ENCODE data around the gene ASB1.

ASB1 gene

DNA sequence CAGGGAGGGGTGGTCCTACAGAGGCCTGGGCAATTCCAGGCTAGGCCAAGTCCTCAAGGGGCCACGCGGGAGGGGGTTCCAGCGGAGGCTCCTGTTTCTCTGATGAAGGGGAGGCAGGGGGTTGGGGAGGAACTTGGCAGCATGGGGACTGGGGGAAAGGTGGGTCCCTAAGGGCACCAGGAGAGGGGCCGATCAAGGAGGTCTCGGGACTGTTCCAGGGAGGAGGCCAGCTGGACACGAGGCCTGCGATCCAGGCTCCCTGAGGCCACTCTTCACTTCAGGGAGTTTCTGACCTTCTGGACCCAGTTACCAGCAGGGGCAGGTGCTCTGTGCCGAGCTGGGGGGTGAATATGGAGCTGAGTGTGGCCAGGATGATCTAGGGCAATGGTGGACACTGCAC, 71.5 kb downstream of the ASB1 start:
- DNase-seq: no peak

DNA sequence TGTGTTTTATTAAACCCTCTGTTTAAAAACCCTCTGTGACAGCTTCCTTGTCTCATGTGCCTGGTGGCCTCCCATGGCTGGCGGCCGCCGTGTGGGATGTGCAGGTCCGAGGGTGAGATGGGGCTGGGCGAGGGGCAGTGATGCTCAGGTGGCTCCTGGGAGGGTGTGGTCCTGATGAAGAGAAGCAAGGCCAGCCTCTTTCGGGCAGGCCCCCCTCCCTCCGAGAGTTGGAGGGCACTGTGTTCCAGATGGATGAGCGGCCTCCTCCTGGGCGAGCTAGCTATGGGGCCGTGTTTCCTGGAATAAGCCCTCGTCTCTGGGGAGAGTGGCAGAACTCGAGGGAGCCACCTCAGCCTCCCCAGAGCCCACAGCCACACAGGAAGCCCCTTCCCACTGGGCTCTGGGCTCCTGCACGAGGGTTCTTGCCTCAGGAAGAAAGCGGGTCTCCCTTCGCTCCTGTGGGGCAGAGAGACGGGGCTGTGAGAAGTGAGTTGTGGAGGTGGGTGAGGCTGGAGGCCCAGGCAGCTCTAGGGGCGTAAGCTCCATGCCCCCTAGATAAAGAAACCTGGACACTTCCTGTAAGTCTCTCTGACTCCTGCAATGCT, 72.1 kb downstream of the ASB1 start:
- no peak for DNase-seq

DNA sequence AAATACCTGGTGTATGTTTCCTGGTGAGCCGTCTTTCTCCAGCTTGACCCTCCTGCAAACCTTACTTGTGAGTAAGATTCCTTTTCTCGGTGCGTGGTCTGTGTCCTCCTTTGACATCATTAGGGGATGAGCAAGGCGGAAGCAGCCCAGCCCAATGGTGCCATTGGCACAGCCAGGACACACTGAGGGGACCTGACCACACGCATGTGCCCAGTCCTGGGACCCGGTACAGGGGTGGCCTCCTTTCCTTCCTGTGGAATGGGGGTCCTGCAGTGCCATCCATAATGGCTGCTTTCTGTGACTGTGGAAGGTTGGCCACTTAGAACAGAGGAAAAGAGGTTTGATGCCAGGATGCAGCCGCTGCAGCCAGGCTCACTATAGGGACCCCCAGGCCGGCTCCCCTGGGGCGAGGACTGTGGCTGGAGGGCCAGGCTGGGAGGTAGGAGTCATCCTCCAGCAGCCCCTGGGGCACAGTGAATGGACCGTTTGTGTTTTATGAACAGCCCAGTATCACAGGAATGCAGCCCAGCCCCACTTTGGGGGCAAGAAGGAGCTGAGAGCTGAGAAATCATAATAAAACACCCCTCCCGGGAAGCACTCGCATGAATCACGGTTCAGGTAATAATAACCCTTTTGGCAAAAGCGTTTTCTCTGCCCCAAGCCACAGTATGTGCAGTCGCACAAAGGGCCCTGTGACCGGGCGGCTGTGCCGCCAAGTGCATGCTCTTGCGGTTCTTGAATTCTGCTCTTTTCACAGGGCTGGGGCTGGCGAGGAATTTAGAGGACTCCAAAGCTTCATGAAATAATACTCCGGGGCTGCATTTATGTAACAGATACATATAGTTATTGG, 73.2 kb downstream of the ASB1 start:
- no peak for DNase-seq

DNA sequence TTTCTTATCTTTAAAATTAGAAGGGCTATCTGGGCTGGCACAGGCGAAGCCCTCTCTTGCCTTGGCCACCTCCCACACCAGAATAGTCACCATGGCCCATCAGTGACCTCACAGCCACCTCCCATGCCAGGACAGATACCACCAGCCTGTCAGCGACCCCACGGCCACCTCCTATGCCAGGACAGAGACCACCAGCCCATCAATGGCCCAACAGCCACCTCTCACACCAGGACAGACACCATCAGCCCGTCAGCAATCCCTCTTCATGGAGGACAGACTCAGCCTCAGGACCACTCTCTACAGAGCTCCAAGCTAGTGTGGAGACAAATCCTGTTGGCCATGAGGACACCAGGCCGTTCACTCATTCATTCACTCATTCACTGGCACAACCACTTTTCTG, 74.6 kb downstream of the ASB1 start:
- no peak for DNase-seq

Data from hippocampal formation (tissue), 2 donors.